Measurements from ENCODE around the gene TIAM1. TPM values are rescaled to one million over a fixed set of nuclear protein-coding genes. Genes with fewer than 3 reads are reported as not detected.

The TIAM1 gene
- polyA plus RNA-seq, 1 experiment: 0.11 TPM

- POLR2A ChIA-PET: no interaction called here
- no peak for DNase-seq (ENCODE audit: low read depth)
- CTCF ChIA-PET: interaction anchor here (0.6 to 2.0 kb wide), 2 partner anchors 380 to 421 kb away, joined by 4 to 10 read pairs; no protein-coding TSS in a partner anchor
- no peaks in the 10 kb centered on the region for H3K36me3 ChIP-seq (ENCODE audit: control insufficient read depth, insufficient read depth, low read length)
- no peaks in the 10 kb centered on the region for H3K27me3 ChIP-seq (ENCODE audit: control insufficient read depth, insufficient read depth, low read length)
- TF ChIP-seq CTCF (IDR thresholded peaks at IDR 0.05; ENCODE audit: insufficient read depth, low read depth, low read length): no peak
- no peak overlapping the region for H3K4me3 ChIP-seq (ENCODE audit: low read depth, low read length)
Observed at GRCh38 chr21:31201548-31201947, 142.5 kb downstream of the TIAM1 start.

- H3K36me3 ChIP-seq (ENCODE audit: control insufficient read depth, insufficient read depth, low read length): no peaks in the 10 kb centered on the region
- TF ChIP-seq CTCF (IDR thresholded peaks at IDR 0.05; ENCODE audit: insufficient read depth, low read depth, low read length): no peak
- no peak overlapping the region for H3K4me3 ChIP-seq (ENCODE audit: low read depth, low read length)
- DNase-seq (ENCODE audit: low read depth): no peak
- ChIA-PET POLR2A (no interaction called here), CTCF (interaction anchor here (0.6 to 7.7 kb wide), 2 partner anchors 380 to 421 kb away, joined by 4 to 71 read pairs; no protein-coding TSS in a partner anchor)
- H3K27me3 ChIP-seq (ENCODE audit: control insufficient read depth, insufficient read depth, low read length): no peaks in the 10 kb centered on the region
Observed at GRCh38 chr21:31201144-31201543, 142.9 kb downstream of the TIAM1 start.

GRCh38 chr21:31198575-31198974, 145.5 kb downstream of the TIAM1 start:
- POLR2A ChIA-PET: no interaction called here
- TF ChIP-seq CTCF (IDR thresholded peaks at IDR 0.05; ENCODE audit: insufficient read depth, low read depth, low read length): peak; percentile 53
- Histone ChIP-seq H3K36me3 (ENCODE audit: control insufficient read depth, insufficient read depth, low read length) (no peaks in the 10 kb centered on the region), H3K4me3 (ENCODE audit: low read depth, low read length) (no peak overlapping the region), H3K27me3 (ENCODE audit: control insufficient read depth, insufficient read depth, low read length) (no peaks in the 10 kb centered on the region)
- CTCF ChIA-PET: interaction anchor here (0.6 to 7.7 kb wide), 7 partner anchors 26 to 413 kb away, joined by 3 to 71 read pairs (median 3); no protein-coding TSS in a partner anchor
- DNase-seq (ENCODE audit: low read depth): no peak

GRCh38 chr21:31196724-31197123, 147.3 kb downstream of the TIAM1 start:
- Histone ChIP-seq H3K27me3 (ENCODE audit: control insufficient read depth, insufficient read depth, low read length) (no peaks in the 10 kb centered on the region), H3K36me3 (ENCODE audit: control insufficient read depth, insufficient read depth, low read length) (no peaks in the 10 kb centered on the region), H3K4me3 (ENCODE audit: low read depth, low read length) (no peak overlapping the region)
- DNase-seq (ENCODE audit: low read depth): no peak
- TF ChIP-seq CTCF (IDR thresholded peaks at IDR 0.05; ENCODE audit: insufficient read depth, low read depth, low read length): no peak
- POLR2A ChIA-PET: no interaction called here
- CTCF ChIA-PET: interaction anchor here (7.7 kb wide), 1 partner anchor 385 kb away, joined by 71 read pairs; no protein-coding TSS in a partner anchor

GRCh38 chr21:31195334-31196015, 148.6 kb downstream of the TIAM1 start:
- no peak for TF ChIP-seq CTCF (IDR thresholded peaks at IDR 0.05; ENCODE audit: insufficient read depth, low read depth, low read length)
- no peak for DNase-seq (ENCODE audit: low read depth)
- CTCF ChIA-PET: interaction anchor here (0.6 to 7.7 kb wide), 4 partner anchors 9 to 485 kb away, joined by 3 to 71 read pairs (median 5); no protein-coding TSS in a partner anchor
- POLR2A ChIA-PET: no interaction called here
- H3K36me3 ChIP-seq (ENCODE audit: control insufficient read depth, insufficient read depth, low read length): no peaks in the 10 kb centered on the region
- no peaks in the 10 kb centered on the region for H3K27me3 ChIP-seq (ENCODE audit: control insufficient read depth, insufficient read depth, low read length)
- no peak overlapping the region for H3K4me3 ChIP-seq (ENCODE audit: low read depth, low read length)
